ENCODE data around the gene FAM111B.
A peak's percentile ranks its signal among the peaks of the same experiment; 100 is the strongest.

The FAM111B gene

GRCh38 chr11:59138643-59139042 lies 31.6 kb downstream of the FAM111B start:
- Histone ChIP-seq H3K9me3 (ENCODE audit: control insufficient read depth, low read length) (no peaks in the 10 kb centered on the region), H3K4me3 (ENCODE audit: insufficient read depth, low read depth, low read length, poor library complexity, severe bottlenecking) (no peak overlapping the region), H3K4me1 (ENCODE audit: control insufficient read depth, insufficient read depth, low read length, poor library complexity, severe bottlenecking) (peaks cover 6% of the 10 kb centered on the region), H3K36me3 (ENCODE audit: control insufficient read depth, insufficient read depth, low read length) (peaks cover 8% of the 10 kb centered on the region), H3K27me3 (replicated peaks; ENCODE audit: control insufficient read depth, insufficient read depth, low read length, poor library complexity, severe bottlenecking) (no peaks in the 10 kb centered on the region), H3K27ac (ENCODE audit: insufficient read depth, low read length, poor library complexity, severe bottlenecking) (no peak overlapping the region)
- no peak for DNase-seq

- no peak overlapping the region for H3K27ac ChIP-seq (ENCODE audit: insufficient read depth, low read length, poor library complexity, severe bottlenecking)
- H3K36me3 ChIP-seq (ENCODE audit: control insufficient read depth, insufficient read depth, low read length): peaks cover 4% of the 10 kb centered on the region
- H3K9me3 ChIP-seq (ENCODE audit: control insufficient read depth, low read length): no peaks in the 10 kb centered on the region
- no peak for DNase-seq
- H3K4me1 ChIP-seq (ENCODE audit: control insufficient read depth, insufficient read depth, low read length, poor library complexity, severe bottlenecking): peaks cover 17% of the 10 kb centered on the region
- no peak overlapping the region for H3K4me3 ChIP-seq (ENCODE audit: insufficient read depth, low read depth, low read length, poor library complexity, severe bottlenecking)
- H3K27me3 ChIP-seq (replicated peaks; ENCODE audit: control insufficient read depth, insufficient read depth, low read length, poor library complexity, severe bottlenecking): no peaks in the 10 kb centered on the region
Observed at GRCh38 chr11:59141191-59141590, 34.2 kb downstream of the FAM111B start.

- Histone ChIP-seq H3K9me3 (ENCODE audit: control insufficient read depth, low read length) (no peaks in the 10 kb centered on the region), H3K4me3 (ENCODE audit: insufficient read depth, low read depth, low read length, poor library complexity, severe bottlenecking) (peak overlapping the region; percentile 96), H3K36me3 (ENCODE audit: control insufficient read depth, insufficient read depth, low read length) (peaks cover 4% of the 10 kb centered on the region), H3K27ac (ENCODE audit: insufficient read depth, low read length, poor library complexity, severe bottlenecking) (peak overlapping the region; percentile 91), H3K4me1 (ENCODE audit: control insufficient read depth, insufficient read depth, low read length, poor library complexity, severe bottlenecking) (peaks cover 17% of the 10 kb centered on the region), H3K27me3 (replicated peaks; ENCODE audit: control insufficient read depth, insufficient read depth, low read length, poor library complexity, severe bottlenecking) (no peaks in the 10 kb centered on the region)
- DNase-seq: no peak
Observed at GRCh38 chr11:59141673-59142460, 34.8 kb downstream of the FAM111B start.

- Histone ChIP-seq H3K9me3 (ENCODE audit: control insufficient read depth, low read length) (no peaks in the 10 kb centered on the region), H3K4me1 (ENCODE audit: control insufficient read depth, insufficient read depth, low read length, poor library complexity, severe bottlenecking) (peaks cover 17% of the 10 kb centered on the region), H3K27ac (ENCODE audit: insufficient read depth, low read length, poor library complexity, severe bottlenecking) (peak within 1 kb of the TSS; percentile 91), H3K27me3 (replicated peaks; ENCODE audit: control insufficient read depth, insufficient read depth, low read length, poor library complexity, severe bottlenecking) (no peaks in the 10 kb centered on the region), H3K4me3 (ENCODE audit: insufficient read depth, low read depth, low read length, poor library complexity, severe bottlenecking) (peak within 1 kb of the TSS; percentile 96), H3K36me3 (ENCODE audit: control insufficient read depth, insufficient read depth, low read length) (peaks cover 2% of the 10 kb centered on the region)
- peak; percentile 79 to 86 (median 85) for DNase-seq
Observed at GRCh38 chr11:59142530-59143507, 35.8 kb downstream of the FAM111B start, which contains the start of gene FAM111A. Gene FAM111A, plus strand, starts transcription at chr11:59142856. Its CDS starts 6,017 bp downstream, at chr11:59148873.

- Histone ChIP-seq H3K4me1 (ENCODE audit: control insufficient read depth, insufficient read depth, low read length, poor library complexity, severe bottlenecking) (peaks cover 17% of the 10 kb centered on the region), H3K9me3 (ENCODE audit: control insufficient read depth, low read length) (no peaks in the 10 kb centered on the region), H3K27me3 (replicated peaks; ENCODE audit: control insufficient read depth, insufficient read depth, low read length, poor library complexity, severe bottlenecking) (no peaks in the 10 kb centered on the region), H3K36me3 (ENCODE audit: control insufficient read depth, insufficient read depth, low read length) (no peaks in the 10 kb centered on the region), H3K27ac (ENCODE audit: insufficient read depth, low read length, poor library complexity, severe bottlenecking) (peak overlapping the region; percentile 91), H3K4me3 (ENCODE audit: insufficient read depth, low read depth, low read length, poor library complexity, severe bottlenecking) (peak overlapping the region; percentile 94)
- DNase-seq: no peak
Observed at GRCh38 chr11:59144096-59144495, 37.1 kb downstream of the FAM111B start.

- H3K27ac ChIP-seq (ENCODE audit: insufficient read depth, low read length, poor library complexity, severe bottlenecking): peak overlapping the region; percentile 91
Observed at GRCh38 chr11:59144579-59145345, 37.7 kb downstream of the FAM111B start.

GRCh38 chr11:59145534-59145933 lies 38.5 kb downstream of the FAM111B start:
- no peak overlapping the region for H3K4me3 ChIP-seq (ENCODE audit: insufficient read depth, low read depth, low read length, poor library complexity, severe bottlenecking)
- H3K9me3 ChIP-seq (ENCODE audit: control insufficient read depth, low read length): no peaks in the 10 kb centered on the region
- no peaks in the 10 kb centered on the region for H3K27me3 ChIP-seq (replicated peaks; ENCODE audit: control insufficient read depth, insufficient read depth, low read length, poor library complexity, severe bottlenecking)
- H3K27ac ChIP-seq (ENCODE audit: insufficient read depth, low read length, poor library complexity, severe bottlenecking): no peak overlapping the region
- DNase-seq: no peak
- H3K36me3 ChIP-seq (ENCODE audit: control insufficient read depth, insufficient read depth, low read length): peaks cover 5% of the 10 kb centered on the region
- H3K4me1 ChIP-seq (ENCODE audit: control insufficient read depth, insufficient read depth, low read length, poor library complexity, severe bottlenecking): peaks cover 17% of the 10 kb centered on the region

More at GRCh38 chr11:59144579-59145345, 37.7 kb downstream of the FAM111B start:
- Histone ChIP-seq H3K4me3 (ENCODE audit: insufficient read depth, low read depth, low read length, poor library complexity, severe bottlenecking) (peak overlapping the region; percentile 94), H3K27me3 (replicated peaks; ENCODE audit: control insufficient read depth, insufficient read depth, low read length, poor library complexity, severe bottlenecking) (no peaks in the 10 kb centered on the region), H3K9me3 (ENCODE audit: control insufficient read depth, low read length) (no peaks in the 10 kb centered on the region), H3K36me3 (ENCODE audit: control insufficient read depth, insufficient read depth, low read length) (peaks cover 3% of the 10 kb centered on the region), H3K4me1 (ENCODE audit: control insufficient read depth, insufficient read depth, low read length, poor library complexity, severe bottlenecking) (peaks cover 17% of the 10 kb centered on the region)
- peak; percentile 45 to 68 (median 53) for DNase-seq

GRCh38 chr11:59151761-59152160 lies 44.7 kb downstream of the FAM111B start:
- Histone ChIP-seq H3K4me1 (ENCODE audit: control insufficient read depth, insufficient read depth, low read length, poor library complexity, severe bottlenecking) (peaks cover 7% of the 10 kb centered on the region), H3K9me3 (ENCODE audit: control insufficient read depth, low read length) (no peaks in the 10 kb centered on the region), H3K27me3 (replicated peaks; ENCODE audit: control insufficient read depth, insufficient read depth, low read length, poor library complexity, severe bottlenecking) (no peaks in the 10 kb centered on the region), H3K27ac (ENCODE audit: insufficient read depth, low read length, poor library complexity, severe bottlenecking) (no peak overlapping the region), H3K4me3 (ENCODE audit: insufficient read depth, low read depth, low read length, poor library complexity, severe bottlenecking) (no peak overlapping the region), H3K36me3 (ENCODE audit: control insufficient read depth, insufficient read depth, low read length) (peaks cover 5% of the 10 kb centered on the region)
- no peak for DNase-seq

GRCh38 chr11:59152312-59152951 lies 45.4 kb downstream of the FAM111B start:
- no peak overlapping the region for H3K4me3 ChIP-seq (ENCODE audit: insufficient read depth, low read depth, low read length, poor library complexity, severe bottlenecking)
- peaks cover 7% of the 10 kb centered on the region for H3K4me1 ChIP-seq (ENCODE audit: control insufficient read depth, insufficient read depth, low read length, poor library complexity, severe bottlenecking)
- DNase-seq: no peak
- peaks cover 5% of the 10 kb centered on the region for H3K36me3 ChIP-seq (ENCODE audit: control insufficient read depth, insufficient read depth, low read length)
- no peaks in the 10 kb centered on the region for H3K9me3 ChIP-seq (ENCODE audit: control insufficient read depth, low read length)
- H3K27me3 ChIP-seq (replicated peaks; ENCODE audit: control insufficient read depth, insufficient read depth, low read length, poor library complexity, severe bottlenecking): no peaks in the 10 kb centered on the region
- H3K27ac ChIP-seq (ENCODE audit: insufficient read depth, low read length, poor library complexity, severe bottlenecking): no peak overlapping the region
